Measurements from ENCODE around the gene CYFIP2.

- no peak for TF ChIP-seq ARNT (IDR thresholded peaks at IDR 0.05)
- no peak for TF ChIP-seq SUZ12 (IDR thresholded peaks at IDR 0.05)
- TF ChIP-seq FOXA1 (IDR thresholded peaks at IDR 0.05): no peak
- TF ChIP-seq PKNOX1 (IDR thresholded peaks at IDR 0.05): no peak
- no peak for TF ChIP-seq BHLHE40 (IDR thresholded peaks at IDR 0.05; ENCODE audit: borderline replicate concordance)
- TF ChIP-seq TARDBP (IDR thresholded peaks at IDR 0.05): no peak
- no peak for TF ChIP-seq FOXM1 (IDR thresholded peaks at IDR 0.05; ENCODE audit: borderline replicate concordance)
- TF ChIP-seq FOXK2 (IDR thresholded peaks at IDR 0.05): no peak
- no peak for TF ChIP-seq CTBP1 (IDR thresholded peaks at IDR 0.05; ENCODE audit: borderline replicate concordance)
- no peak for TF ChIP-seq LEF1 (IDR thresholded peaks at IDR 0.05; ENCODE audit: borderline replicate concordance)
- no peak for TF ChIP-seq NFRKB (IDR thresholded peaks at IDR 0.05)
- TF ChIP-seq ZNF384 (IDR thresholded peaks at IDR 0.05): no peak
These were observed 124.8 kb downstream of the CYFIP2 start for GRCh38 chr5:157390551-157391297.

Data from HEK293T (cell line).